K562 (cell line): Measurements from ENCODE around the gene TMEM242. TPM values are rescaled to one million over a fixed set of nuclear protein-coding genes. Genes with fewer than 3 reads are reported as not detected.
A peak's percentile ranks its signal among the peaks of the same experiment; 100 is the strongest.

Experiments used
- ATAC-seq: fragments of 200-7000 bp; cut with Tn5 transposase; 3 replicates; pipeline ENCODE4 v1.9.1; 2020; ENCODE audit warnings: moderate library complexity
- BruUV-seq: library from RNA; stranded (reverse); fragments of 400-500 nt; replicated peaks from 2 replicates; lab custom pipeline; 2021; lab: Mats Ljungman, UMichigan
- CTCF ChIA-PET: fragments of 300-600 bp; formaldehyde crosslinking; extraction: SDS; loops from one replicate; lab custom pipeline; 2021; ENCODE audit warnings: low intra/inter-chr PET ratio; lab: Yijun Ruan, JAX
- POLR2A ChIA-PET: fragments of 300-600, 350-650 bp; sonication (Branson Sonifier 250); formaldehyde crosslinking; extraction: SDS; loops from one replicate; lab custom pipeline; 2021; ENCODE audit warnings: antibody characterized with exemption, inconsistent platforms; lab: Yijun Ruan, JAX
- DNase-seq, 4 experiments: peaks; one replicate each; pipeline versions ENCODE4 v3.0.0 to v3.0.0-alpha.2; 2011 to 2018; ENCODE audit warnings: low spot score in 3 of 4, mixed read lengths in 3 of 4; ENCODE audit errors: extremely low read depth in 1 of 4
- FAIRE-seq: peaks from 2 replicates; lab custom pipeline; 2011; peaks lifted over from hg19 to GRCh38; lab: Jason Lieb, UNC
- H2AFZ ChIP-seq: 2 replicates; pipeline ENCODE4 v1.6.0; 2011; ENCODE audit warnings: low read depth, low read length, control low read depth, inconsistent platforms
- H3K27ac ChIP-seq: fragments of 200-600 bp; 3 replicates; pipeline ENCODE4 v1.8.0; 2011; ENCODE audit warnings: low read depth, mild to moderate bottlenecking, control low read depth, inconsistent platforms, low read length, moderate library complexity, mixed read lengths; ENCODE audit errors: extremely low read depth
- H3K27me3 ChIP-seq, 2 experiments: fragments of 300-600 bp in 1 of 2; 2 replicates in 1 of 2; 3 replicates in 1 of 2; pipeline versions ENCODE4 v1.6.0 to v1.8.0; 2011; ENCODE audit warnings: inconsistent platforms in 2 of 2, low read length in 2 of 2, mild to moderate bottlenecking in 1 of 2, mixed read lengths in 1 of 2, moderate library complexity in 1 of 2; ENCODE audit not compliant: control insufficient read depth in 2 of 2, insufficient read depth in 2 of 2
- H3K36me3 ChIP-seq: fragments of 300-600 bp; 3 replicates; pipeline ENCODE4 v1.8.0; 2011; ENCODE audit warnings: mild to moderate bottlenecking, low read length, inconsistent platforms; ENCODE audit not compliant: control insufficient read depth, insufficient read depth
- H3K4me1 ChIP-seq, 2 experiments: fragments of 200-600 bp in 1 of 2; replicated peaks in 1 of 2; 2 replicates in 1 of 2; 3 replicates in 1 of 2; pipeline versions ENCODE4 v1.5.1 to v1.8.0; 2011; ENCODE audit warnings: inconsistent platforms in 2 of 2, low read length in 2 of 2, mild to moderate bottlenecking in 1 of 2, mixed read lengths in 1 of 2, moderate library complexity in 1 of 2; ENCODE audit not compliant: control insufficient read depth in 2 of 2, insufficient read depth in 2 of 2
- H3K4me2 ChIP-seq: 2 replicates; pipeline ENCODE4 v1.6.1; 2011; ENCODE audit warnings: low read length, control low read depth, inconsistent platforms, mixed read lengths; ENCODE audit not compliant: insufficient read depth
- H3K4me3 ChIP-seq: fragments of 200-600 bp; sonication (generic), shearing (Covaris generic); 2 replicates; pipeline ENCODE4 v1.5.1; 2016; ENCODE audit warnings: control low read depth, inconsistent platforms
- H3K79me2 ChIP-seq: fragments of 200-600 bp; 3 replicates; pipeline ENCODE4 v1.8.0; 2011; ENCODE audit warnings: low read length, inconsistent platforms; ENCODE audit not compliant: control insufficient read depth, insufficient read depth
- H3K9ac ChIP-seq, 2 experiments: 2 replicates each; pipeline versions ENCODE4 v1.6.0 to v1.6.1; 2011; ENCODE audit warnings: low read depth in 2 of 2, low read length in 2 of 2, control low read depth in 1 of 2, inconsistent platforms in 1 of 2, mild to moderate bottlenecking in 1 of 2, mixed read lengths in 1 of 2; ENCODE audit not compliant: insufficient read depth in 1 of 2
- H3K9me1 ChIP-seq: one replicate; pipeline ENCODE4 v1.6.0; 2011; ENCODE audit warnings: inconsistent platforms, mild to moderate bottlenecking, low read length, moderate library complexity; ENCODE audit not compliant: control insufficient read depth, insufficient read depth
- H3K9me3 ChIP-seq: replicated peaks from 2 replicates; pipeline ENCODE4 v1.5.1; 2011; ENCODE audit warnings: low read depth, low read length, inconsistent platforms; ENCODE audit not compliant: control insufficient read depth, insufficient read depth
- H4K20me1 ChIP-seq: replicated peaks from 2 replicates; pipeline ENCODE4 v1.6.1; 2011; ENCODE audit warnings: low read length, inconsistent platforms, mixed read lengths; ENCODE audit not compliant: control insufficient read depth, insufficient read depth
- CREB3 ChIP-seq: fragments of 450-650 bp; conservative IDR thresholded peaks from 2 replicates; pipeline ENCODE4 v1.6.1; 2016; ENCODE audit warnings: missing genetic modification characterization, low read depth, mild to moderate bottlenecking, missing compliant biosample characterization, moderate library complexity
- CREB5 ChIP-seq: fragments of 250-450 bp; sonication (Bioruptor Pico); IDR thresholded peaks from 2 replicates; pipeline ENCODE4 v1.5.0; 2020; ENCODE audit warnings: mild to moderate bottlenecking
- DDX20 ChIP-seq: fragments of 450-650 bp; IDR thresholded peaks from 2 replicates; pipeline ENCODE4 v1.6.1; 2016; ENCODE audit warnings: missing genetic modification characterization, low read depth, mild to moderate bottlenecking, missing compliant biosample characterization, moderate library complexity
- GTF2E2 ChIP-seq: fragments of 200-800 bp; sonication (Bioruptor generic); IDR thresholded peaks from 2 replicates; pipeline ENCODE4 v1.6.1; 2016; ENCODE audit warnings: missing genetic modification characterization, missing compliant biosample characterization
- RAD21 ChIP-seq, 2 experiments: fragments of 250-450 bp in 1 of 2; fragments of 450-650 bp in 1 of 2; sonication (Bioruptor Pico) in 1 of 2; formaldehyde crosslinking in 1 of 2; IDR thresholded peaks in 1 of 2; conservative IDR thresholded peaks in 1 of 2; 2 replicates each; pipeline versions ENCODE4 v1.4.0 to v1.8.0; 2020 to 2022; ENCODE audit warnings: mild to moderate bottlenecking in 2 of 2, moderate library complexity in 1 of 2
- SMC3 ChIP-seq: conservative IDR thresholded peaks from 2 replicates; pipeline ENCODE4 v1.6.1; 2011; ENCODE audit warnings: low read depth, low read length, improper control_type of control experiment; ENCODE audit not compliant: insufficient read depth
- ZNF280B ChIP-seq: fragments of 250-450 bp; sonication (Bioruptor Pico); IDR thresholded peaks from 2 replicates; pipeline ENCODE4 v1.5.1; 2021; ENCODE audit warnings: mild to moderate bottlenecking
- WGBS: fragments of 100-300 bp; shearing (Covaris generic); methylation state at CpG from one replicate; pipeline ENCODE4 v1.1.6; 2016; ENCODE audit warnings: low coverage, mixed read lengths; ENCODE audit not compliant: insufficient coverage; ENCODE audit errors: missing lambda C conversion rate; 5-methylcytosine and 5-hydroxymethylcytosine counted together
- in situ Hi-C: fragments of 300-500 bp; cut with MboI; formaldehyde crosslinking; loops from 4 replicates; pipeline ENCODE4 v1.15.0; 2018; ENCODE audit warnings: inconsistent platforms, mixed read lengths
- intact Hi-C: fragments of 100-400 bp; cut with micrococcal nuclease; formaldehyde crosslinking; loops from 2 replicates; pipeline ENCODE4 v1.14.2; 2022
- polyA plus RNA-seq, 8 experiments: library from polyadenylated mRNA; depleted of rRNA in 4 of 8; stranded (reverse) in 5 of 8; unstranded in 3 of 8; fragments of >200 nt; fragmentation: Nextera tagmentation in 2 of 8; fragmentation: Illumina TruSeq in 1 of 8; extraction: Ambion mirVana in 2 of 8; extraction: Trizol in 1 of 8; gene quantifications; 2 replicates each; pipeline versions ENCODE4 v1.2.1 to v1.2.3, GENCODE V29; 2011 to 2014; ENCODE audit warnings: inconsistent platforms in 1 of 8, missing spikeins in 1 of 8
- total RNA-seq, 7 experiments: library from RNA; depleted of rRNA in 6 of 7; stranded (reverse); fragments of >200 nt in 6 of 7; fragmentation: Illumina TruSeq in 2 of 7; extraction: Trizol in 2 of 7; gene quantifications; 2 replicates each; pipeline versions ENCODE4 v1.2.1 to v1.2.3, GENCODE V29; 2011 to 2021; ENCODE audit warnings: low replicate concordance in 1 of 7
- TF ChIP-seq, protein P1 (sequence below): fragments of 450-650 bp; formaldehyde crosslinking; IDR thresholded peaks from 2 replicates; pipeline ENCODE4 v1.4.0; 2020; ENCODE audit warnings: mild to moderate bottlenecking, moderate library complexity

Gene TMEM242
- total and polyA plus RNA-seq, 9 of the 15 experiments (the other 6 are each of a cell fraction or from before 2014, with no cell fraction given), result 9.5 to 35.3 (median 16.5) TPM

DNA sequence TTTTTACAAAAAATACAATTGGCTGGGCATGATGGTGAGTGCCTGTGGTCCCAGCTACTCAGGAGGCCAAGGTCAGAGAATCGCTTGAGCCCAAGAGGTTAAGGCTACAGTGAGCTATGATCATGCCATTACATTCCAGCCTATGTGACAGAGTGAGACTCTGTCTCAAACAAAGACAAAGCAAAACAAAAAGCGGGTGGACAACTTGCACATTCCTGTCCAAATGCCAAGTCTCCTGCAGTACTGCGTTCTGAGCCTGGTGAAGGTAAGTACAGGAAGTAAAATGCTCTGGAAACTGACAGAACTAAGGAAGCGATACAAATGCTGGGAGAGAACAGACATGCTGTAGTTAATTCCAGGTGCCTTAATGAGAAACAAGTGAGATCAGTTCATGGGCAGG is 20.4 kb upstream of the TMEM242 start:
- no peaks in the 10 kb centered on the region for H3K9me3 ChIP-seq
- no peak overlapping the region for H3K4me2 ChIP-seq
- ChIA-PET POLR2A (interaction anchor here (0.6 to 2.2 kb wide), 3 partner anchors 13 to 204 kb away, joined by 3 to 6 read pairs (median 5); no protein-coding TSS in a partner anchor), CTCF (no interaction called here)
- no peaks in the 10 kb centered on the region for H3K36me3 ChIP-seq
- no peak for TF ChIP-seq CREB3 (tag)
- TF ChIP-seq DDX20 (tag), result no peak
- WGBS, result 19% methylated on average over 4 of the region's 4 CpGs
- no peak overlapping the region for H3K27ac ChIP-seq
- BruUV-seq, result no TSS peak
- ATAC-seq (peak; percentile 50), DNase-seq (no peak), FAIRE-seq (no peak)
- no peaks in the 10 kb centered on the region for H3K4me1 ChIP-seq
- H3K4me3 ChIP-seq, result no peak overlapping the region
- in situ Hi-C loops (no loop called here), intact Hi-C loops (no loop called here)
- no peaks in the 10 kb centered on the region for H3K79me2 ChIP-seq
- H3K9ac ChIP-seq, result no peak overlapping the region
- peak overlapping the region; percentile 54; the same call in 1 of the 2 replicates for H2AFZ ChIP-seq
- no peaks in the 10 kb centered on the region for H4K20me1 ChIP-seq
- H3K27me3 ChIP-seq, result peaks cover 10 to 22% of the 10 kb centered on the region in 2 experiments; a peak in 4 of 5 replicates
- no peaks in the 10 kb centered on the region for H3K9me1 ChIP-seq

- H3K27ac ChIP-seq, result no peak overlapping the region
- ChIA-PET POLR2A (interaction anchor here (1.0 to 3.7 kb wide), 2 partner anchors 9 to 16 kb away, joined by 4 to 13 read pairs; partner anchors contain the start of gene TMEM242), CTCF (no interaction called here)
- WGBS, result 0% methylated on average over 1 of the region's 1 CpG
- H3K4me3 ChIP-seq, result no peak overlapping the region
- no peaks in the 10 kb centered on the region for H3K36me3 ChIP-seq
- no peaks in the 10 kb centered on the region for H3K9me3 ChIP-seq
- FAIRE-seq, result peak; percentile 23
- H3K79me2 ChIP-seq, result no peaks in the 10 kb centered on the region
- no peak overlapping the region for H3K4me2 ChIP-seq
- in situ Hi-C loops (no loop called here), intact Hi-C loops (no loop called here)
- peaks cover 0 to 4% of the 10 kb centered on the region in 2 experiments; a peak in 3 of 5 replicates for H3K27me3 ChIP-seq
- DNase-seq, result no peak
- H2AFZ ChIP-seq, result no peak overlapping the region
- H4K20me1 ChIP-seq, result no peaks in the 10 kb centered on the region
- H3K4me1 ChIP-seq, result peaks cover 0 to 3% of the 10 kb centered on the region in 2 experiments; a peak in 3 of 5 replicates
- peak; percentile 39; the same call in 2 of the 3 replicates for ATAC-seq
- H3K9ac ChIP-seq, result no peak overlapping the region
- no TSS peak for BruUV-seq
- no peaks in the 10 kb centered on the region for H3K9me1 ChIP-seq
- TF ChIP-seq ZNF280B, result no peak
- TF ChIP-seq GTF2E2 (tag), result no peak
- TF ChIP-seq SMC3, result 0 out of 2 replicates have a peak, but pooled peaks have one; percentile 3
- TF ChIP-seq RAD21 (CRISPR knock-in tag; conservative IDR thresholded peaks at IDR 0.05 in 1 of 2, IDR thresholded peaks at IDR 0.05 in 1 of 2), result peak in 1 of 2 experiments; percentile 68; a peak in 2 of 4 replicates
- no peak for TF ChIP-seq CREB5 (CRISPR knock-in tag)
- TF ChIP-seq, protein P1, sequence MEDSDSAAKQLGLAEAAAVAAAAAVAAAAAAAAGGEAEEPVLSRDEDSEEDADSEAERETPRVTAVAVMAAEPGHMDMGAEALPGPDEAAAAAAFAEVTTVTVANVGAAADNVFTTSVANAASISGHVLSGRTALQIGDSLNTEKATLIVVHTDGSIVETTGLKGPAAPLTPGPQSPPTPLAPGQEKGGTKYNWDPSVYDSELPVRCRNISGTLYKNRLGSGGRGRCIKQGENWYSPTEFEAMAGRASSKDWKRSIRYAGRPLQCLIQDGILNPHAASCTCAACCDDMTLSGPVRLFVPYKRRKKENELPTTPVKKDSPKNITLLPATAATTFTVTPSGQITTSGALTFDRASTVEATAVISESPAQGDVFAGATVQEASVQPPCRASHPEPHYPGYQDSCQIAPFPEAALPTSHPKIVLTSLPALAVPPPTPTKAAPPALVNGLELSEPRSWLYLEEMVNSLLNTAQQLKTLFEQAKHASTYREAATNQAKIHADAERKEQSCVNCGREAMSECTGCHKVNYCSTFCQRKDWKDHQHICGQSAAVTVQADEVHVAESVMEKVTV (CRISPR knock-in tag), result no peak
Observed at GRCh38 chr6:157339432-157339831, 16.1 kb upstream of the TMEM242 start.
